MM.1S (cell line): ENCODE results near the gene SYT5.

Experiments
- CTCF ChIP-seq: fragments of 300-600 bp; sonication (generic); IDR thresholded peaks from 2 replicates; pipeline ENCODE4 v1.5.1; 2016; ENCODE audit warnings: antibody characterized with exemption, low read length, mixed read lengths
- EZH2 ChIP-seq: fragments of 300-600 bp; sonication (generic); optimal IDR thresholded peaks from 2 replicates; pipeline ENCODE3; 2017; ENCODE audit warnings: low read depth, mild to moderate bottlenecking, antibody characterized with exemption, low read length, mixed read lengths

- TF ChIP-seq EZH2: no peak
- TF ChIP-seq CTCF: no peak
Measured at GRCh38 chr19:55224038-55224665, 44.1 kb upstream of the SYT5 start.
